Osteoblast (primary cell): ENCODE data around the gene SOS2. TPM values are rescaled to one million over a fixed set of nuclear protein-coding genes. Genes with fewer than 3 reads are reported as not detected.

ENCODE experiments used
- DNase-seq: peaks from one replicate; pipeline ENCODE4 v3.0.0; 2011; ENCODE audit warnings: low spot score, mixed read lengths; ENCODE audit not compliant: insufficient read length; ENCODE audit errors: missing footprints
- H2AFZ ChIP-seq: 2 replicates; pipeline ENCODE4 v1.6.0; 2011; ENCODE audit warnings: mild to moderate bottlenecking, low read length
- H3K27ac ChIP-seq: 2 replicates; pipeline ENCODE4 v1.5.1; 2011; ENCODE audit warnings: mild to moderate bottlenecking, low read depth, low read length, moderate library complexity
- H3K27me3 ChIP-seq: 2 replicates; pipeline ENCODE4 v1.6.0; 2012; ENCODE audit warnings: mild to moderate bottlenecking, control low read depth, inconsistent platforms, low read length, moderate library complexity; ENCODE audit not compliant: insufficient read depth
- H3K36me3 ChIP-seq: 2 replicates; pipeline ENCODE4 v1.5.1; 2011; ENCODE audit warnings: mild to moderate bottlenecking, low read length, control low read depth, moderate library complexity; ENCODE audit not compliant: insufficient read depth
- H3K4me1 ChIP-seq: 2 replicates; pipeline ENCODE4 v1.5.1; 2011; ENCODE audit warnings: mild to moderate bottlenecking, low read length, control low read depth, moderate library complexity; ENCODE audit not compliant: insufficient read depth
- H3K4me2 ChIP-seq: 2 replicates; pipeline ENCODE4 v1.6.0; 2011; ENCODE audit warnings: mild to moderate bottlenecking, low read length; ENCODE audit not compliant: insufficient read depth
- H3K4me3 ChIP-seq: fragments of 200-600 bp; sonication (generic); 3 replicates; pipeline ENCODE4 v1.5.1; 2012; ENCODE audit warnings: mild to moderate bottlenecking, low read length, inconsistent platforms; ENCODE audit not compliant: insufficient read depth
- H3K79me2 ChIP-seq: 2 replicates; pipeline ENCODE4 v1.6.0; 2012; ENCODE audit warnings: mild to moderate bottlenecking, low read length, control low read depth, inconsistent platforms; ENCODE audit not compliant: insufficient read depth
- H3K9me3 ChIP-seq: 2 replicates; pipeline ENCODE4 v1.5.1; 2011; ENCODE audit warnings: low read depth, low read length, control low read depth
- H4K20me1 ChIP-seq: 2 replicates; pipeline ENCODE4 v1.6.0; 2012; ENCODE audit warnings: mild to moderate bottlenecking, low read length, control low read depth; ENCODE audit not compliant: insufficient read depth
- total RNA-seq: library from RNA; depleted of rRNA; stranded (reverse); fragments of >200 nt; gene quantifications from 2 replicates; pipeline ENCODE4 v1.2.3, GENCODE V29; 2012
- TF ChIP-seq, protein P1 (sequence below): IDR thresholded peaks from 2 replicates; pipeline ENCODE4 v1.5.1; 2011; ENCODE audit warnings: mild to moderate bottlenecking, low read depth, low read length, moderate library complexity; ENCODE audit errors: extremely low read depth

Gene SOS2
- total RNA-seq, 1 donor = 29.7 TPM

- Histone ChIP-seq H3K27me3 (no peaks in the 10 kb centered on the region), H3K4me3 (no peak overlapping the region), H3K9me3 (no peaks in the 10 kb centered on the region), H2AFZ (no peak overlapping the region), H3K79me2 (no peaks in the 10 kb centered on the region), H4K20me1 (no peaks in the 10 kb centered on the region), H3K4me1 (peaks cover 12% of the 10 kb centered on the region), H3K36me3 (no peaks in the 10 kb centered on the region), H3K4me2 (no peak overlapping the region), H3K27ac (no peak overlapping the region)
- TF ChIP-seq, protein P1, sequence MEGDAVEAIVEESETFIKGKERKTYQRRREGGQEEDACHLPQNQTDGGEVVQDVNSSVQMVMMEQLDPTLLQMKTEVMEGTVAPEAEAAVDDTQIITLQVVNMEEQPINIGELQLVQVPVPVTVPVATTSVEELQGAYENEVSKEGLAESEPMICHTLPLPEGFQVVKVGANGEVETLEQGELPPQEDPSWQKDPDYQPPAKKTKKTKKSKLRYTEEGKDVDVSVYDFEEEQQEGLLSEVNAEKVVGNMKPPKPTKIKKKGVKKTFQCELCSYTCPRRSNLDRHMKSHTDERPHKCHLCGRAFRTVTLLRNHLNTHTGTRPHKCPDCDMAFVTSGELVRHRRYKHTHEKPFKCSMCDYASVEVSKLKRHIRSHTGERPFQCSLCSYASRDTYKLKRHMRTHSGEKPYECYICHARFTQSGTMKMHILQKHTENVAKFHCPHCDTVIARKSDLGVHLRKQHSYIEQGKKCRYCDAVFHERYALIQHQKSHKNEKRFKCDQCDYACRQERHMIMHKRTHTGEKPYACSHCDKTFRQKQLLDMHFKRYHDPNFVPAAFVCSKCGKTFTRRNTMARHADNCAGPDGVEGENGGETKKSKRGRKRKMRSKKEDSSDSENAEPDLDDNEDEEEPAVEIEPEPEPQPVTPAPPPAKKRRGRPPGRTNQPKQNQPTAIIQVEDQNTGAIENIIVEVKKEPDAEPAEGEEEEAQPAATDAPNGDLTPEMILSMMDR = no peak
- DNase-seq = no peak
Measured at GRCh38 chr14:50070840-50071548, 160.4 kb downstream of the SOS2 start.

- Histone ChIP-seq H3K79me2 (no peaks in the 10 kb centered on the region), H3K9me3 (no peaks in the 10 kb centered on the region), H3K4me2 (no peak overlapping the region), H3K4me1 (peaks cover 12% of the 10 kb centered on the region), H3K27me3 (no peaks in the 10 kb centered on the region), H2AFZ (no peak overlapping the region), H3K4me3 (no peak overlapping the region), H3K36me3 (no peaks in the 10 kb centered on the region), H4K20me1 (no peaks in the 10 kb centered on the region), H3K27ac (no peak overlapping the region)
- TF ChIP-seq, protein P1 = no peak
- DNase-seq = no peak
Measured at GRCh38 chr14:50070230-50070629, 161.1 kb downstream of the SOS2 start.

GRCh38 chr14:50069325-50069724 lies 162.1 kb downstream of the SOS2 start:
- H2AFZ ChIP-seq = no peak overlapping the region

GRCh38 chr14:50068496-50068895 lies 162.9 kb downstream of the SOS2 start:
- Histone ChIP-seq H3K4me3 (no peak overlapping the region), H3K36me3 (no peaks in the 10 kb centered on the region), H3K4me2 (no peak overlapping the region), H2AFZ (no peak overlapping the region), H3K79me2 (no peaks in the 10 kb centered on the region), H3K4me1 (peaks cover 12% of the 10 kb centered on the region), H4K20me1 (no peaks in the 10 kb centered on the region), H3K27ac (no peak overlapping the region), H3K9me3 (no peaks in the 10 kb centered on the region), H3K27me3 (no peaks in the 10 kb centered on the region)
- no peak for DNase-seq
- TF ChIP-seq, protein P1 = no peak

More at GRCh38 chr14:50069325-50069724, 162.1 kb downstream of the SOS2 start:
- Histone ChIP-seq H4K20me1 (no peaks in the 10 kb centered on the region), H3K27ac (no peak overlapping the region), H3K4me2 (no peak overlapping the region), H3K9me3 (no peaks in the 10 kb centered on the region), H3K4me3 (no peak overlapping the region), H3K36me3 (no peaks in the 10 kb centered on the region), H3K27me3 (no peaks in the 10 kb centered on the region), H3K79me2 (no peaks in the 10 kb centered on the region), H3K4me1 (peaks cover 12% of the 10 kb centered on the region)
- no peak for DNase-seq
- TF ChIP-seq, protein P1 = no peak
